OCI-LY7 (cell line): ENCODE data around the gene NCKAP5.

ENCODE experiments used
- EZH2phosphoT487 ChIP-seq: fragments of 200-600 bp; sonication (generic); IDR thresholded peaks from 2 replicates; pipeline ENCODE4 v1.6.1; 2018; ENCODE audit warnings: low read depth, borderline replicate concordance, mild to moderate bottlenecking, mixed run types, antibody characterized with exemption, low read length, moderate library complexity, mixed read lengths
- TF ChIP-seq, protein P1 (sequence below): fragments of 200-600 bp; sonication (generic); conservative IDR thresholded peaks from 2 replicates; pipeline ENCODE4 v1.5.1; 2014; ENCODE audit warnings: mild to moderate bottlenecking, antibody characterized with exemption, low read length, moderate library complexity, mixed read lengths

DNA sequence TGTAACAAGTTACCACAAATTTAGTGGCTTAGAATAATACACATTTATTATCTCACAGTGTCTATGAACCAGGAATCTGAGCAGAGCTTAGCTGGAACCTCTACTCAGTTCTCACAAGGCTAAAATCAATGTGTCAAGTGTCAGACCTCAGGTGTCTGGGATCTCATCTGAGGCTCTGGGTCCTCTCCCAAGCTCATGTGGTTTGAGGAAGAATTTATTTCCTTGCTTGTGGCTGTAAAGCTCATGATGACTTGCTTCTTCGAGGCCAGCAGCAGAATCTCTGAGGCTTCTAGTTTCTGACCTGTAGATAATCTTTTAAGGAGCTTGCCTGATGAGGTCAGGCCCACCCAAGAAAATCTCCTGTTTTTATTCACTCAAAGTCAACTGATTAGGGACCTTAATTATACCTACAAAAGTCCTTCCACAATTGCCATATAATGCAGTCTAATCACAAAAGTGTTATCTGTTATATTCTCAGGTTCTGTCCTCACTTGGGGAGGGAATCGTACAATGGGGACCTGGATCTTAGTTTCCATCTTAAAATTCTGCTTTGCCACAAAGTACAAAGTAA, 14.3 kb downstream of the NCKAP5 start:
- TF ChIP-seq, protein P1, sequence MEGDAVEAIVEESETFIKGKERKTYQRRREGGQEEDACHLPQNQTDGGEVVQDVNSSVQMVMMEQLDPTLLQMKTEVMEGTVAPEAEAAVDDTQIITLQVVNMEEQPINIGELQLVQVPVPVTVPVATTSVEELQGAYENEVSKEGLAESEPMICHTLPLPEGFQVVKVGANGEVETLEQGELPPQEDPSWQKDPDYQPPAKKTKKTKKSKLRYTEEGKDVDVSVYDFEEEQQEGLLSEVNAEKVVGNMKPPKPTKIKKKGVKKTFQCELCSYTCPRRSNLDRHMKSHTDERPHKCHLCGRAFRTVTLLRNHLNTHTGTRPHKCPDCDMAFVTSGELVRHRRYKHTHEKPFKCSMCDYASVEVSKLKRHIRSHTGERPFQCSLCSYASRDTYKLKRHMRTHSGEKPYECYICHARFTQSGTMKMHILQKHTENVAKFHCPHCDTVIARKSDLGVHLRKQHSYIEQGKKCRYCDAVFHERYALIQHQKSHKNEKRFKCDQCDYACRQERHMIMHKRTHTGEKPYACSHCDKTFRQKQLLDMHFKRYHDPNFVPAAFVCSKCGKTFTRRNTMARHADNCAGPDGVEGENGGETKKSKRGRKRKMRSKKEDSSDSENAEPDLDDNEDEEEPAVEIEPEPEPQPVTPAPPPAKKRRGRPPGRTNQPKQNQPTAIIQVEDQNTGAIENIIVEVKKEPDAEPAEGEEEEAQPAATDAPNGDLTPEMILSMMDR: no peak
- no peak for TF ChIP-seq EZH2phosphoT487
